ENCODE measurements around the gene CRYBA4.

GRCh38 chr22:26589845-26590736 is 31.7 kb upstream of the CRYBA4 start, which contains the start of gene TPST2:
- TF ChIP-seq CTCF (IDR thresholded peaks at IDR 0.05; ENCODE audit: low read depth, low read length, missing input control) = no peak
- no peak for TF ChIP-seq TAF1 (conservative IDR thresholded peaks at IDR 0.05)
- no peak for TF ChIP-seq ATF3 (IDR thresholded peaks at IDR 0.05)
- no peak for TF ChIP-seq MAX (IDR thresholded peaks at IDR 0.05)
- peak in 1 of 2 donors; percentile 25 for TF ChIP-seq GABPA (IDR thresholded peaks at IDR 0.05 in 1 of 2, conservative IDR thresholded peaks at IDR 0.05 in 1 of 2)
- TF ChIP-seq SP1 (IDR thresholded peaks at IDR 0.05) = no peak
- no peak for TF ChIP-seq JUND (IDR thresholded peaks at IDR 0.05)
- peak; percentile 53 for TF ChIP-seq REST (IDR thresholded peaks at IDR 0.05)
- no peak for TF ChIP-seq FOXA1 (IDR thresholded peaks at IDR 0.05)
- peak in 1 of 2 donors; percentile 22 for TF ChIP-seq RXRA (IDR thresholded peaks at IDR 0.05)
- peak in 1 of 2 donors; percentile 36 for TF ChIP-seq EGR1 (IDR thresholded peaks at IDR 0.05; ENCODE audit: low read depth in 2 of 2)
- TF ChIP-seq RAD21 (IDR thresholded peaks at IDR 0.05) = peak in 1 of 2 donors; percentile 62
- TF ChIP-seq YY1 (IDR thresholded peaks at IDR 0.05) = peak; percentile 28
- TF ChIP-seq ZBTB33 (IDR thresholded peaks at IDR 0.05) = no peak

Data from liver (tissue), 3 donors.